ENCODE results near the gene SHISA4. TPM values are rescaled to one million over a fixed set of nuclear protein-coding genes. Genes with fewer than 3 reads are reported as not detected.
"Not testable (repeated sequence)": the region's sequence is repeated elsewhere in the genome, so short reads cannot be mapped to it uniquely, and the experiment has no call there.

The SHISA4 gene, protein sequence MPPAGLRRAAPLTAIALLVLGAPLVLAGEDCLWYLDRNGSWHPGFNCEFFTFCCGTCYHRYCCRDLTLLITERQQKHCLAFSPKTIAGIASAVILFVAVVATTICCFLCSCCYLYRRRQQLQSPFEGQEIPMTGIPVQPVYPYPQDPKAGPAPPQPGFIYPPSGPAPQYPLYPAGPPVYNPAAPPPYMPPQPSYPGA
- 19.0 and 25.0 TPM in 2 replicates for total RNA-seq

DNA sequence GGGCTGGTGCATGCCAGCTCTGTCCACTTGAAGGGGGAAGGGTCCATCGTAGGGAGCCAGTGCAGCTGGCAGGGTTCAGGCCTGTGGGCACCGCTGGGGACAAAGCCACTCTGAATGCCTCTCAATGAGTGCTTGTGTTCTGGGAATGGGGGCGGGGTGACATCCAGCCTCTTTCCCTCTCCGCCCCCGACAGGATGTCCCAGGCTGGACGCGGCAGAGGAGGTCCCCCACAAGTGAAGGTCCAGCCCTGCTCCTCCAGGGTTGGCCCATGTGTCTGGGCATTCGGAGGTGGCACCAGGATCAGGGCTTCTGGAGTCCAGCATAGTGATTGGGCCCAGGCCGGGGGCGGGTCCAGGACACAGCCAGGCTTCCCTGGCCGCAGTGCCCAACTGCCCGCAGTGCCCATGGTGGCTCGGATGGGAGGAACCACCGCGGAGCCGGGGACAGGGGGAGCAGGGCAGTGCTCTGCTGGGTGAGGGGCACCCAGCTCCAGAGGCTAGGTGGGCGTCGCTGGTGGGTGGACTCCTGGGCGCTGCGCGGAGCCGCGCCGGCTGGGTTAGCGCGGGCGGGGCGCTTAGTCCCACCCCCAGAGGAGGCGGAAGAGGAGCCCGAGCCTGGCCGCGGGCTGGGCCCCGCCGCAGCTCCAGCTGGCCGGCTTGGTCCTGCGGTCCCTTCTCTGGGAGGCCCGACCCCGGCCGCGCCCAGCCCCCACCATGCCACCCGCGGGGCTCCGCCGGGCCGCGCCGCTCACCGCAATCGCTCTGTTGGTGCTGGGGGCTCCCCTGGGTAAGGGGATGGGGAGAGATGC, at the start of gene SHISA4:
TSS of gene SHISA4 (plus strand) at position 617 of the 808 bp plus-strand sequence. CDS start at position 714, 97 bp downstream.
- TF ChIP-seq, protein P1, sequence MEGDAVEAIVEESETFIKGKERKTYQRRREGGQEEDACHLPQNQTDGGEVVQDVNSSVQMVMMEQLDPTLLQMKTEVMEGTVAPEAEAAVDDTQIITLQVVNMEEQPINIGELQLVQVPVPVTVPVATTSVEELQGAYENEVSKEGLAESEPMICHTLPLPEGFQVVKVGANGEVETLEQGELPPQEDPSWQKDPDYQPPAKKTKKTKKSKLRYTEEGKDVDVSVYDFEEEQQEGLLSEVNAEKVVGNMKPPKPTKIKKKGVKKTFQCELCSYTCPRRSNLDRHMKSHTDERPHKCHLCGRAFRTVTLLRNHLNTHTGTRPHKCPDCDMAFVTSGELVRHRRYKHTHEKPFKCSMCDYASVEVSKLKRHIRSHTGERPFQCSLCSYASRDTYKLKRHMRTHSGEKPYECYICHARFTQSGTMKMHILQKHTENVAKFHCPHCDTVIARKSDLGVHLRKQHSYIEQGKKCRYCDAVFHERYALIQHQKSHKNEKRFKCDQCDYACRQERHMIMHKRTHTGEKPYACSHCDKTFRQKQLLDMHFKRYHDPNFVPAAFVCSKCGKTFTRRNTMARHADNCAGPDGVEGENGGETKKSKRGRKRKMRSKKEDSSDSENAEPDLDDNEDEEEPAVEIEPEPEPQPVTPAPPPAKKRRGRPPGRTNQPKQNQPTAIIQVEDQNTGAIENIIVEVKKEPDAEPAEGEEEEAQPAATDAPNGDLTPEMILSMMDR (IDR thresholded peaks at IDR 0.05; ENCODE audit: insufficient read depth, low read depth, low read length): no peak
- DNase-seq (ENCODE audit: low read depth): peak; percentile 39
- H3K4me3 ChIP-seq (ENCODE audit: low read depth, low read length): peak within 1 kb of the TSS; percentile 77

DNA sequence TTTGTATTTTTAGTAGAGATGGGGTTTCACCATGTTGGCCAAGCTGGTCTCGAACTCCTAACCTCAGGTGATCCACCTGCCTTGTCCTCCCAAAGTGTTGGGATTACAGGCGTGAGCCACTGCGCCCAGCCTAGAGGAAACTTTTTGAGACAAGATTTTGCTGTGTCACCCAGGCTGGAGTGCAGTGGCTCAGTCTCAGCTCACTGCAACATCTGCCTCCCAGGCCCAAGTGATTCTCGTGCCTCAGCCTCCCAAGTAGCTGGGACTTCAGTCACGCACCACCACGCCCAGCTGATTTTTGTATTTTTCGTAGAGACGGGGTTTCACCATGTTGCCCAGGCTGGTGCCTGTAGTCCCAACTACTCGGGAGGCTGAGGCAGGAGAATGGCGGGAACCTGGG, 49.6 kb upstream of the SHISA4 start:
- not testable (repeated sequence) for H3K4me3 ChIP-seq (ENCODE audit: low read depth, low read length); DNase-seq (ENCODE audit: low read depth)

DNA sequence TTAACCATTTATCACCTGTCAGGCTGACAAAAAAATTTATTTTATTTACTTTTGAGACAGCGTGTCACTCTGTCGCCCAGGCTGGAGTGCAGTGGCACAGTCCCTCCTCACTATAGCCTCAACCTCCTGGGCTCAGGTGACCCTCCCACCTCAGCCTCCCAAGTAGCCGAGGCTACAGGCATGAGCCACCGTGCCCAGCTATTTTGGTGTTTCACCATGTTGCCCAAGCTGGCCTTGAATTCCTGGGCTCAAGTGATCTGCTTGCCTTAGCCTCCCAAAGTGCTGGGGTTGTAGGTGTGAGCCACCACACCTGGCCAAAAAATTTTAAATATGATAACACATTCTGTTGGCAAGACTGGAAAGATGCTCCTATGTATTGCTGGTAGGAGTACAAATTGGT, 48.6 kb upstream of the SHISA4 start:
- TF ChIP-seq, protein P1 (IDR thresholded peaks at IDR 0.05; ENCODE audit: insufficient read depth, low read depth, low read length): no peak
- DNase-seq (ENCODE audit: low read depth): no peak
- H3K4me3 ChIP-seq (ENCODE audit: low read depth, low read length): no peak overlapping the region

DNA sequence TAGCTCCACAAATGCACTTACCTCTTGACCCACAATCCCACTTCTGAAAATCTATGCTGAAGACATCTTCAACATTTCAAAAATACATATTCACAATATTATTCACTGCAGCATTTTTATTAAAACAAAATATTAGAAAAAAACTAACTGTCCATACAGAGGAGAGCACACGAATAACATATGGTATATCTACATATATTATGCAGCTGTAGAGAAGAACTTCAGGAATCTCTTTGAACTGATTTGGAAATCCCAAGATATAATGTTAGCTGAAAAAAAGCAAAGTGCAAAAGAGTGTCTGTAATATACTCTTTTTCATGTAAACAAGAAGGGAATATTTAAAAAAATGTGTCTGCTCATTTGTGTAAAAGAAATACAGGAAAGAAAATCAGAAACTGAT, 48.2 kb upstream of the SHISA4 start:
- TF ChIP-seq, protein P1 (IDR thresholded peaks at IDR 0.05; ENCODE audit: insufficient read depth, low read depth, low read length): no peak
- no peak overlapping the region for H3K4me3 ChIP-seq (ENCODE audit: low read depth, low read length)
- no peak for DNase-seq (ENCODE audit: low read depth)

DNA sequence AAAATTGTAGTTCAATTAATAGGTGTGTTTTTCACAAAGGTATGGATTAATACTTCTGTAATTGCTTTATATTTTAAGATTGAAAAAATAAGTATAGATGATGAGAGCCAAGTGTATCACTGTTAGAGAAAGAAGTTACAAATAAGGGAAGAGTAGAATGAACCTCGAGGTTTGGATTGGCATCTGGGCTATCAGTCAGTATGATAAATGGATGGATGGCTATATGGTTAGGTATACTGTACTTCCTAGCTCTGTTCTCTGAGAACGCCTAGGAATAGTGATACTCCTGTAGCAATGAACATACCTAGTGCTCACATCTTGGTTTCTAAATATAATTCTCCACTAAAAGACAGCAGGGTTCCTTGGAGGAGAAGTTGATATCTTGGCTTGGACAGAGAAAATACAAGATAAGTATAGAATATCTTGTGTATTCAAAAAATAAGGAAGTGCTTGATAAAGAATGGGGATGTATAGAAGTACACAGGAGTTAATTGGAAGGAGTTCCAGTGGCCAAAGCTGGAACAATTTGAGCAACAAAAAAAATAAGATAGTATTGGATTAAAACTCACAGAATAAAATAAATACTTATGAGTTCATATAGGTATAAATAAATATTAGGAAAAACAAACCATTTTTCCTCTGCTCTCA, 47.3 kb upstream of the SHISA4 start:
- H3K4me3 ChIP-seq (ENCODE audit: low read depth, low read length): no peak overlapping the region
- TF ChIP-seq, protein P1 (IDR thresholded peaks at IDR 0.05; ENCODE audit: insufficient read depth, low read depth, low read length): no peak
- no peak for DNase-seq (ENCODE audit: low read depth)

DNA sequence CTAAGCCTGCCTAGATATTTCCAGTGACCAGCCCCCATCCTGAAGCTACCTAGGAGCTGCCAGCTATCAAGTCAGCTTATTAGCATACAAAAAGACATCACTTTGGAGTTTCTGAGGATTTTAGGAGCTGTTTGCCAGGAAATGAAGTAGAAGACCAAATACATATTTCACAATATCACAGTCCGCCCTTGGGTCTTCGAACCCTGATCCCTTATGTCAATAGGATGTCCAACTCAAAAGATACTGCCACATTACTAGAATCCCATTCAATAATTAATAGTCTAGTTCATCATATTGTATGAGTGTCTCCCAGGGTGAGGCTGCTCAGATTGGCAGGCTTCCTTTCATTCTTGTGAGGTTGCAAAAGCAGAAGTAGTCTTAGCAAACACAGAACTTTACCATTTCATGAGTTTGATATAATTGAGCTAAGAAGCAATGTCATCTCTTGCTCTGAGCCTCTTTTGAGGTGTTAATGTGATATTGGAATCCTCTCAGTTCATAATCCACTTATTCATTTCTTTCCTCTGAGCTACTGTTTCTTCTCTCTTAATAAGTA, 46.1 kb upstream of the SHISA4 start:
- TF ChIP-seq, protein P1 (IDR thresholded peaks at IDR 0.05; ENCODE audit: insufficient read depth, low read depth, low read length): no peak
- DNase-seq (ENCODE audit: low read depth): no peak
- no peak overlapping the region for H3K4me3 ChIP-seq (ENCODE audit: low read depth, low read length)

Measured in fibroblast of villous mesenchyme (primary cell).